ENCODE results near the gene DSP.

Gene DSP
- total RNA-seq: 0.48 to 0.84 reads per million in 2 experiments

GRCh38 chr6:7541175-7542064 is at the start of gene DSP:
TSS of gene DSP (plus strand) at chr6:7541671. CDS start at chr6:7541916, 245 bp downstream.
- no peak for DNase-seq (ENCODE audit: low read depth)

- DNase-seq (ENCODE audit: low read depth): no peak
These were observed 47.6 kb upstream of the DSP start for GRCh38 chr6:7493866-7494265.

GRCh38 chr6:7494638-7495037 is 46.8 kb upstream of the DSP start:
- no peak for DNase-seq (ENCODE audit: low read depth)

GRCh38 chr6:7496266-7496875 is 45.1 kb upstream of the DSP start:
- DNase-seq (ENCODE audit: low read depth): no peak

GRCh38 chr6:7500752-7501282 is 40.7 kb upstream of the DSP start:
- DNase-seq (ENCODE audit: low read depth): no peak

- DNase-seq (ENCODE audit: low read depth): no peak
These were observed 38.7 kb upstream of the DSP start for GRCh38 chr6:7502743-7503142.

- DNase-seq (ENCODE audit: low read depth): no peak
These were observed 37.4 kb upstream of the DSP start for GRCh38 chr6:7504041-7504440.

GRCh38 chr6:7505189-7505699 is 36.2 kb upstream of the DSP start:
- DNase-seq (ENCODE audit: low read depth): no peak

GRCh38 chr6:7507600-7507999 is 33.9 kb upstream of the DSP start:
- no peak for DNase-seq (ENCODE audit: low read depth)

- DNase-seq (ENCODE audit: low read depth): no peak
These were observed 29.2 kb upstream of the DSP start for GRCh38 chr6:7512320-7512719.

- no peak for DNase-seq (ENCODE audit: low read depth)
These were observed 27.9 kb upstream of the DSP start for GRCh38 chr6:7513529-7513928.

GRCh38 chr6:7515363-7515762 is 26.1 kb upstream of the DSP start:
- DNase-seq (ENCODE audit: low read depth): no peak

- DNase-seq (ENCODE audit: low read depth): no peak
These were observed 22.6 kb upstream of the DSP start for GRCh38 chr6:7518877-7519276.

- DNase-seq (ENCODE audit: low read depth): no peak
These were observed 18.6 kb upstream of the DSP start for GRCh38 chr6:7522873-7523272.

GRCh38 chr6:7523922-7524321 is 17.5 kb upstream of the DSP start:
- no peak for DNase-seq (ENCODE audit: low read depth)

- no peak for DNase-seq (ENCODE audit: low read depth)
These were observed 14.7 kb upstream of the DSP start for GRCh38 chr6:7526755-7527154.

GRCh38 chr6:7528565-7528964 is 12.9 kb upstream of the DSP start:
- no peak for DNase-seq (ENCODE audit: low read depth)

- no peak for DNase-seq (ENCODE audit: low read depth)
These were observed 12.3 kb upstream of the DSP start for GRCh38 chr6:7529141-7529540.

GRCh38 chr6:7532232-7532631 is 9.2 kb upstream of the DSP start:
- DNase-seq (ENCODE audit: low read depth): no peak

- no peak for DNase-seq (ENCODE audit: low read depth)
These were observed 8.7 kb upstream of the DSP start for GRCh38 chr6:7532821-7533220.

GRCh38 chr6:7534192-7534591 is 7.3 kb upstream of the DSP start:
- DNase-seq (ENCODE audit: low read depth): no peak

GRCh38 chr6:7535498-7535897 is 6.0 kb upstream of the DSP start:
- no peak for DNase-seq (ENCODE audit: low read depth)

- no peak for DNase-seq (ENCODE audit: low read depth)
These were observed 3.8 kb upstream of the DSP start for GRCh38 chr6:7537565-7538174.

All from T follicular helper cell (primary cell).